Activated CD4-positive, alpha-beta T cell treated with anti-CD3 and anti-CD28 coated beads for 36 hours (primary cell): ENCODE measurements around the gene DHX38. TPM values are rescaled to one million over a fixed set of nuclear protein-coding genes. Genes with fewer than 3 reads are reported as not detected.

ENCODE experiments used
- ATAC-seq: fragments of 200-7000 bp; cut with Tn5 transposase; one replicate; pipeline ENCODE4 v1.10.0; 2021; ENCODE audit warnings: mild to moderate bottlenecking, moderate library complexity
- CTCF ChIA-PET: fragments of 350-600 bp; sonication (Branson Sonifier 250); formaldehyde crosslinking; loops from one replicate; lab custom pipeline; 2021; ENCODE audit warnings: antibody characterized with exemption; lab: Charles Lee
- POLR2A ChIA-PET: fragments of 350-600 bp; sonication (Branson Sonifier 250); formaldehyde crosslinking; loops from one replicate; lab custom pipeline; 2021; ENCODE audit warnings: antibody characterized with exemption, inconsistent platforms; lab: Charles Lee
- DNase-seq: peaks from one replicate; pipeline ENCODE4 v3.0.0-alpha.2; 2020
- H3K27ac Mint-ChIP-seq: one replicate; pipeline ENCODE4 v1.8.0; 2021; ENCODE audit warnings: mixed read lengths
- H3K27me3 Mint-ChIP-seq: one replicate; pipeline ENCODE4 v1.8.0; 2021; ENCODE audit warnings: mixed read lengths
- H3K36me3 Mint-ChIP-seq: one replicate; pipeline ENCODE4 v1.8.0; 2021; ENCODE audit warnings: low read depth, mixed read lengths
- H3K4me1 Mint-ChIP-seq: one replicate; pipeline ENCODE4 v1.8.0; 2021; ENCODE audit warnings: mixed read lengths
- H3K4me3 Mint-ChIP-seq: one replicate; pipeline ENCODE4 v1.8.0; 2021; ENCODE audit warnings: mild to moderate bottlenecking, moderate library complexity, mixed read lengths
- H3K9me3 Mint-ChIP-seq: one replicate; pipeline ENCODE4 v1.8.0; 2021; ENCODE audit warnings: low read depth, mixed read lengths
- intact Hi-C, 2 experiments: fragments of 100-400 bp; cut with DNase I in 1 of 2; cut with micrococcal nuclease in 1 of 2; formaldehyde crosslinking; loops; one replicate each; pipeline versions ENCODE4 v1.14.2 to v1.15.1; 2022 to 2024; cut with DNase I, micrococcal nuclease
- total RNA-seq, 2 experiments: library from RNA; stranded (reverse); gene quantifications; one replicate each; pipeline ENCODE4 v1.2.3, GENCODE V29; 2021

The DHX38 gene
- total RNA-seq, 2 experiments from 2014 or later, result 55.9 to 79.0 TPM

DNA sequence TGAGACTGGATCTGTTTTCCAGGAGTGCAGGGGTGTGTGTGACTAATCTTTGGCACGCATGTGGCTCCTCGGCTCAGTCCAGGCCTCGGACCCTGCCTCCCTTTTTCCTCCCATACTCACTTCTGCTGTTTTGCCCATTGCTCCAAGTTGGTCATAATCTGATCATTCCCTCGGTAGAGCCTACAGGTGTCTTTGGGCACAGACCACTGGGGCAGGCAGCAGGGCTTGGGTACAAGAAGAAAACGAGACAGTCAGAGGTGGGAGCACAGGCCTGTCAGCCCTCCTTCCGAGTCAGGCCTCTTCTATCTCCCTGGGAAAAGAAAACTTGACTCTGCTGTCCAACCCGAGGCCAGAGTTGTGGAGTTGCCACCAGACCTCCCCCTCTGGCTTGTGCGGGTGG, 29.8 kb downstream of the DHX38 start:
- H3K27ac Mint-ChIP-seq, result no peak overlapping the region
- no peaks in the 10 kb centered on the region for H3K36me3 Mint-ChIP-seq
- CTCF ChIA-PET, result interaction anchor here (0.8 to 1.2 kb wide), 3 partner anchors 12 to 162 kb away, joined by 3 read pairs; partner anchors contain the start of gene PMFBP1
- H3K4me3 Mint-ChIP-seq, result no peak overlapping the region
- DNase-seq (no peak), ATAC-seq (no peak)
- no peaks in the 10 kb centered on the region for H3K27me3 Mint-ChIP-seq
- intact Hi-C loops, result loop anchor here (10.0 kb wide), 3 partner anchors 121 to 1831 kb away; no protein-coding TSS in a partner anchor
- H3K4me1 Mint-ChIP-seq, result peaks cover 3% of the 10 kb centered on the region
- H3K9me3 Mint-ChIP-seq, result no peaks in the 10 kb centered on the region
- POLR2A ChIA-PET, result no interaction called here

GRCh38 chr16:72124148-72124547, 30.5 kb downstream of the DHX38 start:
- ChIA-PET POLR2A (no interaction called here), CTCF (interaction anchor here (0.6 to 1.8 kb wide), 14 partner anchors 9 to 708 kb away, joined by 3 to 11 read pairs (median 3); no protein-coding TSS in a partner anchor)
- no peaks in the 10 kb centered on the region for H3K36me3 Mint-ChIP-seq
- no peak overlapping the region for H3K27ac Mint-ChIP-seq
- DNase-seq (no peak), ATAC-seq (no peak)
- H3K27me3 Mint-ChIP-seq, result no peaks in the 10 kb centered on the region
- no peaks in the 10 kb centered on the region for H3K9me3 Mint-ChIP-seq
- no peak overlapping the region for H3K4me3 Mint-ChIP-seq
- peaks cover 3% of the 10 kb centered on the region for H3K4me1 Mint-ChIP-seq
- intact Hi-C loops, result loop anchor here (2.0 to 10.0 kb wide), 4 partner anchors 121 to 1831 kb away; no protein-coding TSS in a partner anchor

GRCh38 chr16:72124761-72125634, 31.4 kb downstream of the DHX38 start:
- ATAC-seq (peak; percentile 77), DNase-seq (peak; percentile 82)
- no peaks in the 10 kb centered on the region for H3K36me3 Mint-ChIP-seq
- H3K4me3 Mint-ChIP-seq, result no peak overlapping the region
- H3K4me1 Mint-ChIP-seq, result peaks cover 3% of the 10 kb centered on the region
- intact Hi-C loops, result loop anchor here (1.0 to 10.0 kb wide), 5 partner anchors 120 to 1830 kb away; no protein-coding TSS in a partner anchor
- H3K27ac Mint-ChIP-seq, result no peak overlapping the region
- no peaks in the 10 kb centered on the region for H3K27me3 Mint-ChIP-seq
- CTCF ChIA-PET, result interaction anchor here (0.6 to 1.8 kb wide), 22 partner anchors 8 to 1044 kb away, joined by 3 to 11 read pairs (median 3); partner anchors contain the start of gene DHX38
- POLR2A ChIA-PET, result no interaction called here
- no peaks in the 10 kb centered on the region for H3K9me3 Mint-ChIP-seq

DNA sequence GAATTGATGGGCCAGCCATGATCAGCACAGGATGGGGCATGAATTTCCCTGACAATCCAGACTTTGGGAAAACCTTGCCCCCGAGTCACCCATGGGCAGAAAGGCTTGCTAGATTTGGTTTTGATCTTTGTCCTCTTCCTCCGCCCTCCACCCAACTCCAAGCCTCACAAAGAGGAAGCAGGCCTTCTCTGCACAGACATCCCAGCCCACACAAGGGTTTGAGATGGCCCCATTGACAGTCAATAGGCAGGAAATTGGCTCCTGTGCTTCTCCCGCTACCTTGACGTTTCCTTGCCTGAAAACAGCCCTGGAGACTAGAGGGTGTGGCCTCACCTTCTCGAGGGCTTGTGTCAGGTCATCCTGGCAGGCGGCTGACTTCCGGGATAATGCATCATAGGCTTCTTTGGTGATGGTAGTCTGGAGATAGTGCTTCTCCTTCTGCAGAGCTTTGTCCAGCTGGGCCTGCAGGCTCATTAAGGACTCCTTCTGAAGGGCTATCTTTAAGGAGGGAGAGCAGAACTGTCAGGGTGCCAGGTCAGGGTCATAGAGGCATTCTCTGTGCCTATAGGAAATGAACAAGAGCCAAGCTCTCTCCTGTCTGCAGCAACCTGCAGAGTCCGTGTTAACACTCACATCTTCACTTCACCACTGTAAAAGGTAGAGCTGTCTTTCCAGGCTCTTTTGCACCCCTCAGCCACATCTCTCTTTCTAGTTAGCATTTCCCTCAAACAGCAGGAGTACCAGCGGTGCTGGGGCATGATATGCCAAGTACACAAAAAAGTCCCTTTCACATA, 32.2 kb downstream of the DHX38 start:
- CTCF ChIA-PET, result interaction anchor here (0.6 to 1.8 kb wide), 14 partner anchors 10 to 1837 kb away, joined by 3 to 11 read pairs (median 3); no protein-coding TSS in a partner anchor
- H3K4me1 Mint-ChIP-seq, result peaks cover 3% of the 10 kb centered on the region
- no peak for DNase-seq
- no peaks in the 10 kb centered on the region for H3K27me3 Mint-ChIP-seq
- POLR2A ChIA-PET, result no interaction called here
- H3K4me3 Mint-ChIP-seq, result no peak overlapping the region
- no peak for ATAC-seq
- H3K27ac Mint-ChIP-seq, result no peak overlapping the region
- no peaks in the 10 kb centered on the region for H3K36me3 Mint-ChIP-seq
- H3K9me3 Mint-ChIP-seq, result no peaks in the 10 kb centered on the region
- intact Hi-C loops, result loop anchor here (1.0 to 10.0 kb wide), 5 partner anchors 119 to 1829 kb away; no protein-coding TSS in a partner anchor

DNA sequence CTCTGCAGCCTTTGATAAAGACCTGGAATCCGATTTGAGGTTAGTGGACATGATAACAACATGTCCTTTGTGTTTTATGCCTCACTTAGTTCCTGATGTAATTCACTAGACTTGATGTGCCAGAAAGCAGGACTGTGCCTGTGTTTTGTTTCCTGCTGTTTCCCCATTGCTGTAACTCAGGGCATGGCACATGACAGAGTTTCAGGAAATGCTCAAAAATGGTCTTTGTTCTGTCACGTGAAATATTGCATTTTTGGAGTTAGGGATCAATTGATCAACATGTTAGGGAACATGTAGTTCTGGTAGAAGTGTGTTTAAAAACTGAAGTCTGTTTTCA, 32.8 kb downstream of the DHX38 start:
- H3K27me3 Mint-ChIP-seq, result no peaks in the 10 kb centered on the region
- H3K27ac Mint-ChIP-seq, result no peak overlapping the region
- H3K4me3 Mint-ChIP-seq, result no peak overlapping the region
- CTCF ChIA-PET, result interaction anchor here (0.6 to 1.6 kb wide), 3 partner anchors 16 to 1836 kb away, joined by 3 to 6 read pairs (median 3); no protein-coding TSS in a partner anchor
- no peaks in the 10 kb centered on the region for H3K36me3 Mint-ChIP-seq
- no peaks in the 10 kb centered on the region for H3K9me3 Mint-ChIP-seq
- no peak for ATAC-seq
- POLR2A ChIA-PET, result no interaction called here
- DNase-seq, result no peak
- H3K4me1 Mint-ChIP-seq, result peaks cover 3% of the 10 kb centered on the region
- intact Hi-C loops, result loop anchor here (10.0 kb wide), 3 partner anchors 118 to 1828 kb away; no protein-coding TSS in a partner anchor

GRCh38 chr16:72128701-72129100, 35.1 kb downstream of the DHX38 start:
- Mint-ChIP-seq H3K9me3 (no peaks in the 10 kb centered on the region), H3K27ac (no peak overlapping the region), H3K27me3 (no peaks in the 10 kb centered on the region), H3K4me1 (peaks cover 3% of the 10 kb centered on the region), H3K36me3 (no peaks in the 10 kb centered on the region), H3K4me3 (no peak overlapping the region)
- intact Hi-C loops, result loop anchor here (10.0 kb wide), 3 partner anchors 116 to 1826 kb away; no protein-coding TSS in a partner anchor
- ChIA-PET POLR2A (no interaction called here), CTCF (interaction anchor here (0.9 to 1.6 kb wide), 2 partner anchors 10 to 338 kb away, joined by 4 to 5 read pairs; no protein-coding TSS in a partner anchor)
- DNase-seq, result no peak
- no peak for ATAC-seq

DNA sequence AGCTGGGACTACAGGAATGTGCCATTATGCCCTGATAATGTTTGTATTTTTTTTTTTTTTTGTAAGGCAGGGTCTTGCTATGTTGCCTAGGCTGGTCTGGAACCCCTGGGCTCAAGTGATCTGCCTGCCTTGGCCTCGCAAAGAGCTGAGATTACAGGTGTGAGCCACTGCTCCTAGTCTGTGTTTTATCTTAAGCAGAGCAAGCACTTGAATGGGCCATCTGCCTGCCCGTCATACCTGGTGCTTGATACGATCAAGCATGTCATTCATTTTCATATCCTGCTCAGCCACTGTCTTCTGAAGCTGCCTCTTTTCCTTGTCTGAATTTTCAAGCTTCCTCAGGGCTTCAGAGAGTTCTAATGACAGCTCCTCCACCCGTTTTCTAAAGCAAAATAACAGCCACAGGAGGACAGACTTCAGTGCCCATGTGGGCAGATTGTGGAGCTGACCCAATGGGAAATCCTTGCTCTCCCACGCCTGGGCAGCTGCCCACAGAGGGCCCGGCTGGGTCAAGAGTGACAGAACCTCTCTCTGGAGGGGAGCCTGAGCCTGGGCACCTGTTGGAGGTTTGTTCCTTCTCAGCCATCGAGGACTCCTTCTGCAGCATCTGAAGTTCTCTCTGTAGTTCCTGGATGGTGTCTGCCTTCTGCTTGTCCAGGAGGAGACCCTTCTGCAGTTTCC, 36.5 kb downstream of the DHX38 start:
- POLR2A ChIA-PET, result interaction anchor here (0.6 kb wide), 1 partner anchor 1893 kb away, joined by 3 read pairs; no protein-coding TSS in a partner anchor
- H3K27ac Mint-ChIP-seq, result no peak overlapping the region
- CTCF ChIA-PET, result interaction anchor here (0.6 to 0.9 kb wide), 3 partner anchors 41 to 1495 kb away, joined by 3 to 4 read pairs (median 4); no protein-coding TSS in a partner anchor
- H3K9me3 Mint-ChIP-seq, result no peaks in the 10 kb centered on the region
- no peak overlapping the region for H3K4me3 Mint-ChIP-seq
- DNase-seq (no peak), ATAC-seq (no peak)
- intact Hi-C loops, result loop anchor here (10.0 kb wide), 3 partner anchors 115 to 1825 kb away; no protein-coding TSS in a partner anchor
- H3K4me1 Mint-ChIP-seq, result peaks cover 1% of the 10 kb centered on the region
- no peaks in the 10 kb centered on the region for H3K27me3 Mint-ChIP-seq
- no peaks in the 10 kb centered on the region for H3K36me3 Mint-ChIP-seq

GRCh38 chr16:72131036-72131435, 37.4 kb downstream of the DHX38 start:
- ATAC-seq (no peak), DNase-seq (no peak)
- H3K27me3 Mint-ChIP-seq, result no peaks in the 10 kb centered on the region
- no peak overlapping the region for H3K4me3 Mint-ChIP-seq
- H3K4me1 Mint-ChIP-seq, result no peaks in the 10 kb centered on the region
- ChIA-PET POLR2A (no interaction called here), CTCF (no interaction called here)
- intact Hi-C loops, result no loop called here
- H3K36me3 Mint-ChIP-seq, result no peaks in the 10 kb centered on the region
- H3K27ac Mint-ChIP-seq, result no peak overlapping the region
- H3K9me3 Mint-ChIP-seq, result no peaks in the 10 kb centered on the region

GRCh38 chr16:72132726-72133125, 39.1 kb downstream of the DHX38 start:
- no peaks in the 10 kb centered on the region for H3K9me3 Mint-ChIP-seq
- no peaks in the 10 kb centered on the region for H3K27me3 Mint-ChIP-seq
- ChIA-PET CTCF (interaction anchor here (1.0 kb wide), 1 partner anchor 8 kb away, joined by 3 read pairs; no protein-coding TSS in a partner anchor), POLR2A (no interaction called here)
- ATAC-seq (no peak), DNase-seq (no peak)
- no peaks in the 10 kb centered on the region for H3K4me1 Mint-ChIP-seq
- no peak overlapping the region for H3K4me3 Mint-ChIP-seq
- intact Hi-C loops, result no loop called here
- no peaks in the 10 kb centered on the region for H3K36me3 Mint-ChIP-seq
- H3K27ac Mint-ChIP-seq, result no peak overlapping the region

DNA sequence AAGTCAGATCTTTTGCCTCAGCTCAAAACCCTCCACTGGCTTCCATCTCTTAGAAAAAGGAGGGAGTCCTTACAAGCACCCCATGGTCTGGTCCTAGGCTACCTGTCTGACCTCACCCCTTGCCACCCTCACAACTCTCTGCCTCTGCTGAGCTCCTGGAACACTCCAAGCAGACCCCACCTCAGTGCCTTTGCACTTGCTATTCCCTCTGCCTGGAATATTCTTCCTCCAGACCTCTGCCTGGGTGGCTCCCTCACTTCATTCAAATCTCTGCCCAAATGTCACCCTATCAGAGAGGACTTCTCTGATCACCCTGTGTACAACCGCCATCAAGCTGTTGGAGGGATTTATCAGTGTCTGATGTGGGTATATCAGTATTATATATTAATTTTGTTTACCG, 40.9 kb downstream of the DHX38 start:
- no peak for DNase-seq
- H3K27ac Mint-ChIP-seq, result no peak overlapping the region

More for the DNA sequence above, 40.9 kb downstream of the DHX38 start:
- H3K4me1 Mint-ChIP-seq, result no peaks in the 10 kb centered on the region
- no peaks in the 10 kb centered on the region for H3K27me3 Mint-ChIP-seq
- ChIA-PET CTCF (interaction anchor here (1.3 kb wide), 1 partner anchor 10 kb away, joined by 3 read pairs; no protein-coding TSS in a partner anchor), POLR2A (no interaction called here)
- H3K36me3 Mint-ChIP-seq, result no peaks in the 10 kb centered on the region
- ATAC-seq, result no peak
- no peak overlapping the region for H3K4me3 Mint-ChIP-seq
- intact Hi-C loops, result no loop called here
- no peaks in the 10 kb centered on the region for H3K9me3 Mint-ChIP-seq
